PC-9 (cell line): ENCODE data around the gene PLCL2. TPM values are rescaled to one million over a fixed set of nuclear protein-coding genes. Genes with fewer than 3 reads are reported as not detected.

Source experiments
- BruUV-seq: library from RNA; stranded (reverse); fragments of 400-500 nt; replicated peaks from 2 replicates; lab custom pipeline; 2021; lab: Mats Ljungman, UMichigan
- CTCF ChIA-PET: fragments of 300-600 bp; sonication (Branson Sonifier 250); formaldehyde crosslinking; loops from one replicate; lab custom pipeline; 2022; ENCODE audit warnings: antibody characterized with exemption; lab: Charles Lee
- POLR2A ChIA-PET: fragments of 300-600 bp; sonication (Branson Sonifier 250); formaldehyde crosslinking; loops from one replicate; lab custom pipeline; 2022; ENCODE audit warnings: antibody characterized with exemption; ENCODE audit not compliant: unreplicated experiment; lab: Charles Lee
- DNase-seq, 2 experiments: peaks; one replicate each; pipeline versions ENCODE4 v3.0.0 to v3.0.0-alpha.2; 2015 to 2022; ENCODE audit warnings: mixed read lengths in 1 of 2
- H2AFZ ChIP-seq: fragments of 200-600 bp; sonication (generic); 2 replicates; pipeline ENCODE4 v1.8.1; 2017; ENCODE audit warnings: antibody characterized with exemption
- H3F3A ChIP-seq: fragments of 200-600 bp; sonication (generic); 2 replicates; pipeline ENCODE4 v1.8.1; 2017; ENCODE audit warnings: antibody characterized with exemption, mild to moderate bottlenecking, low read depth; ENCODE audit not compliant: insufficient read depth
- H3K27ac ChIP-seq: fragments of 200-600 bp; sonication (generic); 2 replicates; pipeline ENCODE4 v1.6.1; 2016; ENCODE audit warnings: mixed run types
- H3K27me3 ChIP-seq: fragments of 200-600 bp; sonication (generic); 2 replicates; pipeline ENCODE4 v1.6.1; 2016; ENCODE audit warnings: low read depth, mixed run types; ENCODE audit not compliant: insufficient read depth
- H3K36me3 ChIP-seq: fragments of 200-600 bp; sonication (generic); 2 replicates; pipeline ENCODE4 v1.6.1; 2016; ENCODE audit warnings: low read depth, mixed run types
- H3K4me1 ChIP-seq: fragments of 200-600 bp; sonication (generic); replicated peaks from 2 replicates; pipeline ENCODE4 v1.6.1; 2016; ENCODE audit warnings: mixed run types; ENCODE audit not compliant: insufficient read depth
- H3K4me2 ChIP-seq: fragments of 200-600 bp; sonication (generic); 2 replicates; pipeline ENCODE4 v1.6.1; 2017; ENCODE audit warnings: mixed run types
- H3K4me3 ChIP-seq: fragments of 200-600 bp; sonication (generic); 2 replicates; pipeline ENCODE4 v1.6.1; 2016; ENCODE audit warnings: mixed run types
- H3K79me2 ChIP-seq: fragments of 200-600 bp; sonication (generic); 2 replicates; pipeline ENCODE4 v1.6.1; 2017; ENCODE audit warnings: low read depth, mixed run types
- H3K9me2 ChIP-seq: fragments of 200-600 bp; sonication (generic); 2 replicates; pipeline ENCODE4 v1.8.1; 2017; ENCODE audit warnings: mild to moderate bottlenecking; ENCODE audit not compliant: insufficient read depth
- H3K9me3 ChIP-seq: fragments of 200-600 bp; sonication (generic); 2 replicates; pipeline ENCODE4 v1.8.1; 2016; ENCODE audit warnings: low read depth; ENCODE audit not compliant: insufficient read depth
- H4K20me1 ChIP-seq: fragments of 200-600 bp; sonication (generic); 2 replicates; pipeline ENCODE4 v1.8.1; 2017; ENCODE audit not compliant: insufficient read depth
- EZH2 ChIP-seq: fragments of 200-600 bp; sonication (generic); IDR thresholded peaks from 2 replicates; pipeline ENCODE4 v1.8.0; 2017; ENCODE audit warnings: antibody characterized with exemption, low read depth
- intact Hi-C: fragments of 100-400 bp; cut with micrococcal nuclease; formaldehyde crosslinking; loops from one replicate; pipeline ENCODE4 v1.10.0; 2022; ENCODE audit not compliant: unreplicated experiment
- total RNA-seq: library from RNA; stranded (reverse); gene quantifications from 2 replicates; pipeline ENCODE4 v1.2.3, GENCODE V29; 2021
- TF ChIP-seq, protein P1 (sequence below): fragments of 200-600 bp; sonication (generic); conservative IDR thresholded peaks from 2 replicates; pipeline ENCODE4 v1.6.1; 2017; ENCODE audit warnings: mixed run types, antibody characterized with exemption, mild to moderate bottlenecking, moderate library complexity

Gene PLCL2
- total RNA-seq, 1 experiment from 2014 or later = 4.6 TPM

DNA sequence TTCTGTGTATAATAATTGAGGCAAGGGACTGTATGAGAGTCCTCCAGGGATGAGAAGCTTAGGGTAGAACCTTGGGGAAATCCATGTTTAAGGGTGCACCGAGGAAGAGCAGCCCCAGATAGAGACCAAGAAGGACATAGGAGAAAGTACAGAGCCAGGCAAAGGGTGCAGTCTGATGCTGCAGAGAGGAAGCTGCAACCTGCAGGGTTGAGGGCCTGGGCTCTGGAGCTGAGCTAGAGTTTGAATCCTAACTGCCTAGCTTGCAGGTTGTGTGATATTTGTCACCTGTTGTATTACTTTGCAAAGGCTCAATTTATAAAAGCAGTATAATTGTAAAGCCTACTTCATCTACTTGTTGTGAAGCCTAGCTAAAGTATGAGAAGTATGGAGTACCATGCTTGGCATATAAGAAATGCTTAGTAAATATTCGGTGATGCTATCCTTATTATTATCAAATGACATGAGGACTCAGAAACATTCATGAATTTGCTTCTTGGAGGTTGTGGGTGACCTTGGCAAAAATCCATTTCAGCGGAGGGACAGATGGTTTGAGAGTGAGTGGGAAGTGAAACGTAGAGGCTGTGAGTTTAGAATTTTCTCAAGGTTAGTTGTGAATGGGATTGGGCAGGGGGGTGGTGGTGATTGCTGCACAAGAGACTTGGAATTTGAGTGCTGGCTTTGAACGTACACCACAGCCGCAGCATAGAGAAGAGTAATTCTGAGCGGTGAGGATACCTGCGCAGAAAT, 43.8 kb downstream of the PLCL2 start:
- H3K36me3 ChIP-seq = no peaks in the 10 kb centered on the region
- H3K9me2 ChIP-seq = no peaks in the 10 kb centered on the region
- intact Hi-C loops = no loop called here
- H3K27ac ChIP-seq = no peak overlapping the region
- POLR2A ChIA-PET = interaction anchor here (0.6 kb wide), 1 partner anchor 98 kb away, joined by 4 read pairs; no protein-coding TSS in a partner anchor
- no peaks in the 10 kb centered on the region; the same call in 1 of the 2 replicates for H3K79me2 ChIP-seq
- no peaks in the 10 kb centered on the region for H3K27me3 ChIP-seq
- TF ChIP-seq, protein P1, sequence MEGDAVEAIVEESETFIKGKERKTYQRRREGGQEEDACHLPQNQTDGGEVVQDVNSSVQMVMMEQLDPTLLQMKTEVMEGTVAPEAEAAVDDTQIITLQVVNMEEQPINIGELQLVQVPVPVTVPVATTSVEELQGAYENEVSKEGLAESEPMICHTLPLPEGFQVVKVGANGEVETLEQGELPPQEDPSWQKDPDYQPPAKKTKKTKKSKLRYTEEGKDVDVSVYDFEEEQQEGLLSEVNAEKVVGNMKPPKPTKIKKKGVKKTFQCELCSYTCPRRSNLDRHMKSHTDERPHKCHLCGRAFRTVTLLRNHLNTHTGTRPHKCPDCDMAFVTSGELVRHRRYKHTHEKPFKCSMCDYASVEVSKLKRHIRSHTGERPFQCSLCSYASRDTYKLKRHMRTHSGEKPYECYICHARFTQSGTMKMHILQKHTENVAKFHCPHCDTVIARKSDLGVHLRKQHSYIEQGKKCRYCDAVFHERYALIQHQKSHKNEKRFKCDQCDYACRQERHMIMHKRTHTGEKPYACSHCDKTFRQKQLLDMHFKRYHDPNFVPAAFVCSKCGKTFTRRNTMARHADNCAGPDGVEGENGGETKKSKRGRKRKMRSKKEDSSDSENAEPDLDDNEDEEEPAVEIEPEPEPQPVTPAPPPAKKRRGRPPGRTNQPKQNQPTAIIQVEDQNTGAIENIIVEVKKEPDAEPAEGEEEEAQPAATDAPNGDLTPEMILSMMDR = no peak
- TF ChIP-seq EZH2 = no peak
- CTCF ChIA-PET = no interaction called here
- no peaks in the 10 kb centered on the region for H3K4me1 ChIP-seq
- no peak overlapping the region for H2AFZ ChIP-seq
- H3F3A ChIP-seq = no peaks in the 10 kb centered on the region
- H3K4me3 ChIP-seq = no peak overlapping the region
- no peak for DNase-seq
- peaks cover 8% of the 10 kb centered on the region; the same call in 1 of the 2 replicates for H3K9me3 ChIP-seq
- H3K4me2 ChIP-seq = no peak overlapping the region
- H4K20me1 ChIP-seq = no peaks in the 10 kb centered on the region
- BruUV-seq = no TSS peak

DNA sequence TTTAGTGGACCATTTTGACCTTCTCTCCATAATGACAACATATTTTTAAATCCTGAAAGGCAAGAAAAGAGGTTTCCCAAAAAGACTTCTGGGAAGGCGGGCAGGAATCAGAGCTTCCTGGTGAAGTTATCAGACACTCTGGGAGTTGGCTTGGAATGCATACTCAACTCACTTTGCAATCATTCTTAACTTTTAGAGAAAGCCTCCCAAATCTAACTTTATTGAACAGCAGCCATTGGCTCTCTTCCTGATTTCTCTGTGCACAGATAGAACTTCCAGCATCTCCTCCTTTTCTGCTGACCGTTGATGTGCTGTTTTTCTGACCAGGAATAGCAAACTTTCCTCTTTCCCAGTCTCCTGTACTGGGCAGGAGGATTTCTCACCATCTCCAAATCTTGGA, 44.6 kb downstream of the PLCL2 start:
- H3K9me3 ChIP-seq = peaks cover 4% of the 10 kb centered on the region; the same call in 1 of the 2 replicates
- no peaks in the 10 kb centered on the region for H3F3A ChIP-seq
- no peaks in the 10 kb centered on the region for H3K27me3 ChIP-seq
- H3K9me2 ChIP-seq = no peaks in the 10 kb centered on the region
- H2AFZ ChIP-seq = no peak overlapping the region
- ChIA-PET CTCF (no interaction called here), POLR2A (no interaction called here)
- H3K79me2 ChIP-seq = no peaks in the 10 kb centered on the region; the same call in 1 of the 2 replicates
- no peak overlapping the region for H3K4me2 ChIP-seq
- H3K4me3 ChIP-seq = no peak overlapping the region
- no peak overlapping the region for H3K27ac ChIP-seq
- no peak for DNase-seq
- no TSS peak for BruUV-seq
- H3K4me1 ChIP-seq = no peaks in the 10 kb centered on the region
- no peaks in the 10 kb centered on the region for H3K36me3 ChIP-seq
- TF ChIP-seq, protein P1 = no peak
- TF ChIP-seq EZH2 = no peak
- intact Hi-C loops = no loop called here
- no peaks in the 10 kb centered on the region for H4K20me1 ChIP-seq

DNA sequence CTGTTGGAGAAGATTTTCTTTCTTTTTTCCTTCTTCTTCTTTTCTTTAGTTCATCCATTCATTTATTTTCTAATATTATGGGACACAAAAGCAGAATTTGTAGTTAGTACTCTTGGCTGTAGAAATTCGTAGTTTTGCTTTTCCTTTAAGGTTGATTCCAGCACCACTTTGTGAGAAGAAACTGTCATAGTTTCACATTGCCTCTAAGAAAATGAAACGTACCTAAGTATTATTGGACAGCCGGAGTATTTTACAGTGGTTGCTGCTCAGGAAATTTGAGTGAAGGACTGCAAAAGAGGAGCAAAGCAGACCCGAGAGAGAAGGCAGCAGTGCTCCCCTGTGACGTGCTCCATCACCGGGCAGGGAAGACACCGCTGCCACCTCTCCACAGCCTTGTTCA, 48.1 kb downstream of the PLCL2 start:
- no peak for TF ChIP-seq EZH2
- TF ChIP-seq, protein P1 = no peak
- Histone ChIP-seq H3F3A (no peaks in the 10 kb centered on the region), H3K27ac (no peak overlapping the region), H3K4me1 (no peaks in the 10 kb centered on the region), H3K27me3 (no peaks in the 10 kb centered on the region), H3K4me2 (no peak overlapping the region), H2AFZ (no peak overlapping the region), H4K20me1 (no peaks in the 10 kb centered on the region), H3K36me3 (no peaks in the 10 kb centered on the region), H3K9me2 (no peaks in the 10 kb centered on the region; the same call in 1 of the 2 replicates), H3K9me3 (no peaks in the 10 kb centered on the region; the same call in 1 of the 2 replicates), H3K4me3 (no peak overlapping the region), H3K79me2 (no peaks in the 10 kb centered on the region; the same call in 1 of the 2 replicates)
- CTCF ChIA-PET = no interaction called here
- POLR2A ChIA-PET = no interaction called here
- intact Hi-C loops = no loop called here
- DNase-seq = no peak
- no TSS peak for BruUV-seq
